ENCODE measurements around the gene ASB10. TPM values are rescaled to one million over a fixed set of nuclear protein-coding genes. Genes with fewer than 3 reads are reported as not detected.
A peak's percentile ranks its signal among the peaks of the same experiment; 100 is the strongest.

ASB10 gene, protein sequence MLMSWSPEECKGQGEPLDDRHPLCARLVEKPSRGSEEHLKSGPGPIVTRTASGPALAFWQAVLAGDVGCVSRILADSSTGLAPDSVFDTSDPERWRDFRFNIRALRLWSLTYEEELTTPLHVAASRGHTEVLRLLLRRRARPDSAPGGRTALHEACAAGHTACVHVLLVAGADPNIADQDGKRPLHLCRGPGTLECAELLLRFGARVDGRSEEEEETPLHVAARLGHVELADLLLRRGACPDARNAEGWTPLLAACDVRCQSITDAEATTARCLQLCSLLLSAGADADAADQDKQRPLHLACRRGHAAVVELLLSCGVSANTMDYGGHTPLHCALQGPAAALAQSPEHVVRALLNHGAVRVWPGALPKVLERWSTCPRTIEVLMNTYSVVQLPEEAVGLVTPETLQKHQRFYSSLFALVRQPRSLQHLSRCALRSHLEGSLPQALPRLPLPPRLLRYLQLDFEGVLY
- total RNA-seq (2021; fragmentation: NEBNext Ultra II Directional; extraction: Animal tissue kit (Norgen Biotek cat#: 25700)): not detected in 2 replicates
- not detected in 2 replicates for polyA plus RNA-seq (2011; rRNA removed)
- polyA plus RNA-seq (2011; cell fraction: cytosol; rRNA removed): not detected
- not detected for polyA plus RNA-seq (2011; cell fraction: nucleus; rRNA removed)
- not detected in 4 replicates for polyA plus RNA-seq (2012, experiment 1 of 2)
- not detected for polyA plus RNA-seq (2012, experiment 2 of 2)
- not detected for polyA plus RNA-seq (2013, experiment 1 of 2)
- not detected for polyA plus RNA-seq (2013, experiment 2 of 2)
- not detected in 2 replicates for polyA minus RNA-seq (2011; rRNA and poly(A)+ RNA removed)
- not detected for polyA minus RNA-seq (2011; cell fraction: cytosol; rRNA and poly(A)+ RNA removed)
- polyA minus RNA-seq (2011; cell fraction: nucleus; rRNA and poly(A)+ RNA removed): not detected
- long read RNA-seq, experiment 1: 0 reads
- long read RNA-seq, experiment 2: 0 reads

DNA sequence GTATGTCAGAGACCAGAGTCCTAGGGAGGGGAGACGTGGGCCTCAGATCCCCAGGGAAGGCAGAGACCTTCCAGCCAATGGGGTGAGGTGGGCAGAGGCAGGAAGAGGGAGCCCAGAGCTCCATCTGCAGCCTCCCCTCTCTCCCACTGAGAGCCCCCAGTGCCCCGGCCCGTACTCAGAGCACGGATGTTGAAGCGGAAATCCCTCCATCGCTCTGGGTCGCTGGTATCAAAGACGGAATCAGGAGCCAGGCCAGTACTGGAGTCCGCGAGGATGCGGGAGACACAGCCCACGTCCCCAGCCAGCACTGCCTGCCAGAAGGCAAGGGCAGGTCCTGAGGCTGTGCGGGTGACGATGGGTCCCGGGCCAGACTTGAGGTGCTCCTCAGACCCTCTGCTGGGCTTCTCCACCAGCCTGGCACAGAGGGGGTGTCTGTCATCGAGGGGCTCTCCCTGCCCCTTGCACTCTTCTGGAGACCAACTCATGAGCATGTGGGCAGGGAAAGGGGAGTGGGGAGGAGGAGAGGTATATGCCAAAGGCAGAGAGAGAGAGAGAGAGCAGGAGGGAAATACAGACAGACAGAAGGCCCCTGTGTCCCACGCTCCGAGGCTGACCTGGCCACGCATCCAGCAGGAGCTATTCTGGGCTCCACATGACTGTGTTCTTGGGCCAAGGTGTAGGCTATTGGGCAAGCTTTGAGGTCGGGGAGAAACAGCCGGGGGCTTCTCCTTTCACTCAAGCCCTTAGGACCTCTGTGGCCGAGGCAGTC lies at the start of gene ASB10:
Gene ASB10 (minus strand): TSS at position 611 of the 769 bp plus-strand sequence. CDS start 120 bp downstream, at position 491.
- no peaks in the 10 kb centered on the region for H3K79me2 ChIP-seq (ENCODE audit: control insufficient read depth in 1 of 2, insufficient read depth in 2 of 2, low read length in 2 of 2)
- FAIRE-seq: no peak
- ChIA-PET CTCF (ENCODE audit: partially characterized antibody) (interaction anchor here (0.7 to 1.4 kb wide), 5 partner anchors 10 to 169 kb away, joined by 3 to 4 read pairs (median 3); no protein-coding TSS in a partner anchor), POLR2A (ENCODE audit: partially characterized antibody) (interaction anchor here (0.9 kb wide), 1 partner anchor 26 kb away, joined by 4 read pairs; no protein-coding TSS in a partner anchor)
- H3K18ac ChIP-seq (ENCODE audit: extremely low read depth, low read length): no peak within 1 kb of the TSS
- no peak within 1 kb of the TSS for H2AFZ ChIP-seq (ENCODE audit: low read length)
- H2BK120ac ChIP-seq (replicated peaks; ENCODE audit: low read depth, low read length): no peak within 1 kb of the TSS
- TF ChIP-seq, protein P1, sequence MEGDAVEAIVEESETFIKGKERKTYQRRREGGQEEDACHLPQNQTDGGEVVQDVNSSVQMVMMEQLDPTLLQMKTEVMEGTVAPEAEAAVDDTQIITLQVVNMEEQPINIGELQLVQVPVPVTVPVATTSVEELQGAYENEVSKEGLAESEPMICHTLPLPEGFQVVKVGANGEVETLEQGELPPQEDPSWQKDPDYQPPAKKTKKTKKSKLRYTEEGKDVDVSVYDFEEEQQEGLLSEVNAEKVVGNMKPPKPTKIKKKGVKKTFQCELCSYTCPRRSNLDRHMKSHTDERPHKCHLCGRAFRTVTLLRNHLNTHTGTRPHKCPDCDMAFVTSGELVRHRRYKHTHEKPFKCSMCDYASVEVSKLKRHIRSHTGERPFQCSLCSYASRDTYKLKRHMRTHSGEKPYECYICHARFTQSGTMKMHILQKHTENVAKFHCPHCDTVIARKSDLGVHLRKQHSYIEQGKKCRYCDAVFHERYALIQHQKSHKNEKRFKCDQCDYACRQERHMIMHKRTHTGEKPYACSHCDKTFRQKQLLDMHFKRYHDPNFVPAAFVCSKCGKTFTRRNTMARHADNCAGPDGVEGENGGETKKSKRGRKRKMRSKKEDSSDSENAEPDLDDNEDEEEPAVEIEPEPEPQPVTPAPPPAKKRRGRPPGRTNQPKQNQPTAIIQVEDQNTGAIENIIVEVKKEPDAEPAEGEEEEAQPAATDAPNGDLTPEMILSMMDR (IDR thresholded peaks at IDR 0.05; ENCODE audit: control extremely low read depth in 1 of 3, insufficient read depth in 1 of 3, low read depth in 1 of 3, low read length in 3 of 3): no peak
- TF ChIP-seq SP2 (IDR thresholded peaks at IDR 0.05; ENCODE audit: low read length): no peak
- no peak for TF ChIP-seq RFX5 (IDR thresholded peaks at IDR 0.05; ENCODE audit: borderline replicate concordance, low read depth, low read length)
- no peak within 1 kb of the TSS for H3K4me2 ChIP-seq (ENCODE audit: insufficient read depth in 1 of 2, low read depth in 2 of 2, low read length in 2 of 2)
- no peak for DNase-seq (ENCODE audit: low read depth in 1 of 2, low spot score in 2 of 2)
- H4K5ac ChIP-seq (ENCODE audit: insufficient read length, low read depth, low read length): no peak within 1 kb of the TSS
- 86% methylated on average over 20 of the region's 22 CpGs; no CpG with 5 or more reads in 1 of the 2 experiments for WGBS, 2 experiments (ENCODE audit: extremely low coverage in 1 of 2, insufficient coverage in 1 of 2, insufficient read length in 1 of 2, insufficient replicate concordance in 2 of 2, low coverage in 1 of 2, low lambda C conversion rate in 2 of 2, missing lambda C conversion rate in 1 of 2)
- no peaks in the 10 kb centered on the region for H3K9me3 ChIP-seq (ENCODE audit: insufficient read depth in 2 of 2, low read depth in 1 of 2, low read length in 1 of 2)
- H3K23ac ChIP-seq (ENCODE audit: insufficient read length): no peak within 1 kb of the TSS
- H2AK5ac ChIP-seq (ENCODE audit: low read depth, low read length): no peak within 1 kb of the TSS
- H4K91ac ChIP-seq (replicated peaks; ENCODE audit: insufficient read length, low read length): no peak within 1 kb of the TSS
- H3K4me1 ChIP-seq (replicated peaks in 1 of 4; ENCODE audit: control insufficient read depth in 3 of 4, insufficient read depth in 4 of 4, low read length in 3 of 4): no peaks in the 10 kb centered on the region
- no peaks in the 10 kb centered on the region for H3K27me3 ChIP-seq (replicated peaks in 1 of 4; ENCODE audit: control insufficient read depth in 3 of 4, extremely low read depth in 1 of 4, insufficient read depth in 3 of 4, low read length in 3 of 4)
- no peak within 1 kb of the TSS for H2BK20ac ChIP-seq (ENCODE audit: low read length)
- no peak within 1 kb of the TSS for H3K4me3 ChIP-seq (ENCODE audit: extremely low read depth in 1 of 4, insufficient read depth in 2 of 4, low read depth in 3 of 4, low read length in 4 of 4)
- H2BK12ac ChIP-seq (ENCODE audit: low read depth, low read length): no peak within 1 kb of the TSS
- no peak within 1 kb of the TSS for H3K4ac ChIP-seq (replicated peaks; ENCODE audit: insufficient read length, low read depth, low read length)
- H3K23me2 ChIP-seq (ENCODE audit: low read depth, low read length): no peaks in the 10 kb centered on the region
- H3K36me3 ChIP-seq (ENCODE audit: control insufficient read depth in 2 of 4, insufficient read depth in 4 of 4, low read length in 3 of 4): no peaks in the 10 kb centered on the region
- H2BK15ac ChIP-seq (ENCODE audit: low read length): 0 out of 2 replicates have a peak within 1 kb of the TSS, but pooled peaks have one; percentile 46
- no peak within 1 kb of the TSS for H3K9ac ChIP-seq (replicated peaks in 1 of 4; ENCODE audit: extremely low read depth in 1 of 4, low read depth in 3 of 4, low read length in 3 of 4)
- H4K8ac ChIP-seq (ENCODE audit: extremely low read depth, insufficient read depth, low read length): no peak within 1 kb of the TSS; the same call in 1 of the 2 replicates
- no peaks in the 10 kb centered on the region for H3K79me1 ChIP-seq (ENCODE audit: low read depth, low read length)
- H2BK5ac ChIP-seq (ENCODE audit: low read depth, low read length): no peak within 1 kb of the TSS
- H3K14ac ChIP-seq (ENCODE audit: insufficient read length): no peak within 1 kb of the TSS
- H4K20me1 ChIP-seq (replicated peaks in 1 of 2; ENCODE audit: control insufficient read depth in 1 of 2, insufficient read depth in 2 of 2, low read length in 2 of 2): no peaks in the 10 kb centered on the region
- no peak within 1 kb of the TSS for H3K56ac ChIP-seq (replicated peaks; ENCODE audit: insufficient read length, low read depth, low read length)
- no peak within 1 kb of the TSS for H3K27ac ChIP-seq (ENCODE audit: low read depth, low read length)
